ENCODE measurements around the gene HSPBP1.

DNA sequence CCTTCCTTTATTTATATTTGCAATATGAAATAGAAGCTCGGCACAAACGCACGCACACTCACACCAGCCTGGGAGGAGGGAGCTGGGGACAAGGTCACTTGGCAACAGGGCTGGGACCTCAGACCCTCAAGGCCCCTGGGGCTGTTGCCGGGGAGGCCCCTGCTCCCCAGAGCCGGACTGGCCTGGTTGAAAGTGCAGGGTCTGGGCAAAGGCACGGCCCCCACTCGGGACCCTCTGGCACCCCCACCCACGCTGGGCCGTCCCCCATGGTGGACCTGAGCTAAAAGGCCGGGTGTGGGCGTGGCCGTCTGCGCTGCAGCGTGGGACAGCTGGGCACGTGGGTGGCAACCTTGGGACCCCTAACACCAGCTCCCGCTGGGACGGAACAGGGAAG is 50.1 kb downstream of the HSPBP1 start:
- TF ChIP-seq, protein P1, sequence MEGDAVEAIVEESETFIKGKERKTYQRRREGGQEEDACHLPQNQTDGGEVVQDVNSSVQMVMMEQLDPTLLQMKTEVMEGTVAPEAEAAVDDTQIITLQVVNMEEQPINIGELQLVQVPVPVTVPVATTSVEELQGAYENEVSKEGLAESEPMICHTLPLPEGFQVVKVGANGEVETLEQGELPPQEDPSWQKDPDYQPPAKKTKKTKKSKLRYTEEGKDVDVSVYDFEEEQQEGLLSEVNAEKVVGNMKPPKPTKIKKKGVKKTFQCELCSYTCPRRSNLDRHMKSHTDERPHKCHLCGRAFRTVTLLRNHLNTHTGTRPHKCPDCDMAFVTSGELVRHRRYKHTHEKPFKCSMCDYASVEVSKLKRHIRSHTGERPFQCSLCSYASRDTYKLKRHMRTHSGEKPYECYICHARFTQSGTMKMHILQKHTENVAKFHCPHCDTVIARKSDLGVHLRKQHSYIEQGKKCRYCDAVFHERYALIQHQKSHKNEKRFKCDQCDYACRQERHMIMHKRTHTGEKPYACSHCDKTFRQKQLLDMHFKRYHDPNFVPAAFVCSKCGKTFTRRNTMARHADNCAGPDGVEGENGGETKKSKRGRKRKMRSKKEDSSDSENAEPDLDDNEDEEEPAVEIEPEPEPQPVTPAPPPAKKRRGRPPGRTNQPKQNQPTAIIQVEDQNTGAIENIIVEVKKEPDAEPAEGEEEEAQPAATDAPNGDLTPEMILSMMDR (IDR thresholded peaks at IDR 0.05) = no peak
- no peak for TF ChIP-seq ZFX (IDR thresholded peaks at IDR 0.05; ENCODE audit: borderline replicate concordance)

Measured in 22Rv1 (cell line).